Measurements from ENCODE around the gene FLRT1.
A peak's percentile ranks its signal among the peaks of the same experiment; 100 is the strongest.

The FLRT1 gene, protein sequence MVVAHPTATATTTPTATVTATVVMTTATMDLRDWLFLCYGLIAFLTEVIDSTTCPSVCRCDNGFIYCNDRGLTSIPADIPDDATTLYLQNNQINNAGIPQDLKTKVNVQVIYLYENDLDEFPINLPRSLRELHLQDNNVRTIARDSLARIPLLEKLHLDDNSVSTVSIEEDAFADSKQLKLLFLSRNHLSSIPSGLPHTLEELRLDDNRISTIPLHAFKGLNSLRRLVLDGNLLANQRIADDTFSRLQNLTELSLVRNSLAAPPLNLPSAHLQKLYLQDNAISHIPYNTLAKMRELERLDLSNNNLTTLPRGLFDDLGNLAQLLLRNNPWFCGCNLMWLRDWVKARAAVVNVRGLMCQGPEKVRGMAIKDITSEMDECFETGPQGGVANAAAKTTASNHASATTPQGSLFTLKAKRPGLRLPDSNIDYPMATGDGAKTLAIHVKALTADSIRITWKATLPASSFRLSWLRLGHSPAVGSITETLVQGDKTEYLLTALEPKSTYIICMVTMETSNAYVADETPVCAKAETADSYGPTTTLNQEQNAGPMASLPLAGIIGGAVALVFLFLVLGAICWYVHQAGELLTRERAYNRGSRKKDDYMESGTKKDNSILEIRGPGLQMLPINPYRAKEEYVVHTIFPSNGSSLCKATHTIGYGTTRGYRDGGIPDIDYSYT

DNA sequence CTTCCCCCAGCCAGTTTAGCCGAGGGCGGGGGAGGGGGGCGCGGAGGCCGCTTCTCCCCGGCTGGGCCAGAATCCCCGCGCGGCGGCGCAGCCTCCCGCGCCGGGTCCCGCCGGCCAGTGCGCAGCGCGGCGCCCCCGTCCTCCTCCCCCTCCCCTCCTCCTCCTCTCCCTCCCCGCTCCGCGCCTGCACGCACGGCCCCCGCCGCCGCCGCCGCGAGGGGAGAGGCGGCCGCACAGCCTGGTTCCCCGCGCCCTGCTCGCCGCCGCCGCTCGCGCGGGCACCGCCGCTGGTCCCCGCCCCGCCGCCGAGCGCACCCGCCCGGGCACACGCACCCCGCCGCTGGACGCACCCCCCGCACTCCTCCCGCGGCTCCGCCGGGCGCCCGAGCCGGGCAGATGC is at the start of gene FLRT1:
FLRT1 (plus strand) TSS at position 356 of the 400 bp plus-strand sequence. CDS start 80,337 bp downstream, outside the sequence.
- no peak for DNase-seq

DNA sequence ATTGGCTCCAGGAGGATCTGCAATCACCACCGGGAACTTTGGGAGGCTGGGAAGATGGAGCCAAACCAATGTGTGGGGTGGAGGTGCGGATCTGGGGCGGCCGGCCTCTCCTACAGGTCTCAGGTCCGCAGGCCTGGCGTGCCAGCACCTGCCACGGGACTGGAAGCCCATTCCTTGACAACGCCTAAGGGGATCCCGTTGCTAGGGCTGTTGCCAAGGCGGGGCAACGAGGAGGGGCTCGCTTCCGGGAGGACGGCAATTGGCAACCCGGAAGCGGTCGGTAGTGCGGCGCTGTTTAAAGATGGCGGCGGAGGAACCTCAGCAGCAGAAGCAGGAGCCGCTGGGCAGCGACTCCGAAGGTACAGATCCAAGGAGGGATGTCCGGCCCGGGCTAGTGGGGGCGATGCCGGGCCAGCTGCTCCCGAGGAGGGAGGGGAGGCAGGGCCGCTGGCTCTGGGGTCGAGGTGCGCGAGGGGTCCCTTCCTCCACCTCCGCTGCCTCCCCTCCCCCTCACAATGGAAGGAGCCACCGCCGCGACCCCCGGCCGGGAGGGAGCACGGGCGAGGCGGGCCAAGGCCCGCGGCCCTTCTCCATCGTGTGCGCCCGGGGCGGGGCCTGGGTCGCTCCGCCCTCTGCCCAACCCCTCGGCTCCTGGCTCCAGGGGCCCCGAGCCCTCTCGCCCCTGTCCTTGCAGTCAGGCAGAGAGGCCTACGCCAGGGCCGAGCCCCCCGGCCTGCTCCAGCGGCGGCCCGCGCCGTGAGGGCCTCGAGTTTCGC is 49.4 kb upstream of the FLRT1 start, which contains the start of gene OTUB1:
OTUB1 (plus strand) TSS at position 283 of the 776 bp plus-strand sequence; CDS start at position 302, 19 bp downstream.
- peak; percentile 85 for DNase-seq

DNA sequence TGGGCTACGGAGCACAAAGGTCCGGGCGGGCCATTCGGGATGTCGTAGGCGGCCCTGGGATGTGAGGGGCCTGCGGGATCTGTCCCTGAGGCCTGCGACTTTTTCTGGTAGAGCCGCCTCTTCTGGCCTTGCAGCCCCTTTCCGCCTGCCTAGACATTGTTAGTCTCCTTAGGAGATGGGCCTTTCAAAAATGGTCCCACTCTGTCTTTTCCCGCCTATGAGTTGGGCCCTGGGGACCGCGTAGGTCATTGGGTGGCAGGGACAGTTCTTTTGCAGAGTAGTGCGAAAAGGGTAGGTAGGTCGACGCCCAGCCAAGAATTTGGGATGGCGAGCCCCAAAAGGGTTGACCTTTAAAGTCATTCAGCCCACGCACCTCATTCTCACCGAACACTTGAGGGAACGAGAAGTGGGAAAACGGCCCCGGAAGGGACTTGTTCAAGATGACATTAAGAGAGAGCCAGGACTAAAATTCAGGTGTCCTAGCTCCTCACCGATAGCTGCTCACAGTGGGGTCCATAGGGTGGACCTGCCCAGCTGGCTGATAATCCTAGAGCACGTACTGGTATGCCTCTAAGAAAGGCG is 48.7 kb upstream of the FLRT1 start:
- DNase-seq: no peak

DNA sequence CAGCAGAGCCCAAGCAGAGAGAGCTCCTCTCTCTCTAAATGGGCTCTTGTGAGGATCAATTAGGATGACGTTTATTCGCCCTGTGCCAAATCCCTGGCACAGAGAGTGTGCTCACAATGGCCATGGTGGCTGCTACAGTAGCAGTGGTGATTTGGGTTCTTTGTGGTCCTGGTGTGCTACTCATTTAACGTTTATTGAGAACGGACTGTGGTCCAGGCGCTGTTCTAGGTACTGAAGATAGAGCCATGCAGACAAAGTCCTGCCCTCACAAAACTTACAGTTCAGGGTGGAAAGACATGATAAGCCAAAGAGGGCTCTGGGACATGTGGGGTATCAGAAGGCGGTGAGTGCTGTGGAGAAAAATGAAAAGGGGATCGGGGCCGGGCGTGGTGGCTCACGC is 44.2 kb upstream of the FLRT1 start:
- no peak for DNase-seq

DNA sequence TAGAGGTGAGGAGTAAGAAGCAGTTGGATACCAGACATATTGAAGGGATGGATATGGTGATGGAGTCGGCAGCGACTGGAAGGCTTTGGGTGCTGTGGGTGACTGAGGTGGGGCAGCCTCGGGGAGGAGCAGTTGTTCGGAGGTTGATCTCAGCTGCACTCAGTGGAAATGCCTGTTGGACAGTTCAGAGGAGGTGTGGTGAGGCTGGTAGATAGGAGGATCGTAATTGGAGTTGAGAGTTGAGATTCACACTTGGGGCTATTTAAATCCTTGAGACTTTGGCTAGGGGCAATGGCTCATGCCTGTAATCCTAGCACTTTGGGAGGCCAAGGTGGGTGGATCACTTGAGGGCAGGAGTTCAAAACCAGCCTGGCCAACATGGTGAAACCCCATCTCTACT is 42.6 kb upstream of the FLRT1 start:
- no peak for DNase-seq

DNA sequence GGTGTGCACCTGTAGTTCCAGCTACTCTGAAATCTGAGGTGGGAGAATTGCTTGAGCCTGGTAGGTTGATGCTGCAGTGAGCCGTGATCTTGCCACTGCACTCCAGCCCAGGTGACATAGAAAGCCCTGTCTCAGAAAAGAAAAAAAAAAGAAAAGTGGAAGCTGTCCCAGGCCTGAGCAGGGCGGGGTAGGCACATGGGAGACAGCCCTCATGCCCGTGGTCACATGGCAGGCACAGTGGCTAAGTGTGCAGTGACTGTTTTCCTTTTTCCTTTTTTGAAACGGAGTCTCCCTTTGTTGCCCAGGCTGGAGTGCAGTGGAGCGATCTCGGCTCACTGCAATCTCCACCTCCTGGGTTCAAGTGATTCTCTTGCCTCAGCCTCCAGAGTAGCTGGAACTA is 41.7 kb upstream of the FLRT1 start:
- DNase-seq: no peak

DNA sequence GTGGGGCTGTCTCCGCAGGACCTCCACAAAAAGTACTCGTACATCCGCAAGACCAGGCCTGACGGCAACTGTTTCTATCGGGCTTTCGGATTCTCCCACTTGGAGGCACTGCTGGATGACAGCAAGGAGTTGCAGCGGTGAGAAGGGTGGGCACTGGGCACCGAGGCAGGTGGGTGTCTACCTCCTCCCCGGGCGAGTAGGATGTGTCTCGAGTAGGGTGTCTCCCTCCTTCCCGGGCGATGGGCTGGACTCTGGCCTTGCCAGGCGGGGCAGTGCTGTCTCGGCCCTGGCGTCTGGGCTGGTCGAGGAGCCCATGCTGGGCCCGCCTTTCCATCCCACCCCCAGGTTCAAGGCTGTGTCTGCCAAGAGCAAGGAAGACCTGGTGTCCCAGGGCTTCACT is 39.2 kb upstream of the FLRT1 start:
- DNase-seq: no peak

DNA sequence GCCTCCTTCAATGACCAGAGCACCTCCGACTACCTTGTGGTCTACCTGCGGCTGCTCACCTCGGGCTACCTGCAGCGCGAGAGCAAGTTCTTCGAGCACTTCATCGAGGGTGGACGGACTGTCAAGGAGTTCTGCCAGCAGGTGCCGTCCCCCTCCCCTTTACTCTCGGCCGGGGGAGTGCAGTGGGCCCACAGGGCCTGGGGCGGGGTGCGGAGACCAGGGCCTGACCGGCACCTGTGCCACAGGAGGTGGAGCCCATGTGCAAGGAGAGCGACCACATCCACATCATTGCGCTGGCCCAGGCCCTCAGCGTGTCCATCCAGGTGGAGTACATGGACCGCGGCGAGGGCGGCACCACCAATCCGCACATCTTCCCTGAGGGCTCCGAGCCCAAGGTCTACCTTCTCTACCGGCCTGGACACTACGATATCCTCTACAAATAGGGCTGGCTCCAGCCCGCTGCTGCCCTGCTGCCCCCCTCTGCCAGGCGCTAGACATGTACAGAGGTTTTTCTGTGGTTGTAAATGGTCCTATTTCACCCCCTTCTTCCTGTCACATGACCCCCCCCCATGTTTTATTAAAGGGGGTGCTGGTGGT is 38.5 kb upstream of the FLRT1 start:
- DNase-seq: no peak

DNA sequence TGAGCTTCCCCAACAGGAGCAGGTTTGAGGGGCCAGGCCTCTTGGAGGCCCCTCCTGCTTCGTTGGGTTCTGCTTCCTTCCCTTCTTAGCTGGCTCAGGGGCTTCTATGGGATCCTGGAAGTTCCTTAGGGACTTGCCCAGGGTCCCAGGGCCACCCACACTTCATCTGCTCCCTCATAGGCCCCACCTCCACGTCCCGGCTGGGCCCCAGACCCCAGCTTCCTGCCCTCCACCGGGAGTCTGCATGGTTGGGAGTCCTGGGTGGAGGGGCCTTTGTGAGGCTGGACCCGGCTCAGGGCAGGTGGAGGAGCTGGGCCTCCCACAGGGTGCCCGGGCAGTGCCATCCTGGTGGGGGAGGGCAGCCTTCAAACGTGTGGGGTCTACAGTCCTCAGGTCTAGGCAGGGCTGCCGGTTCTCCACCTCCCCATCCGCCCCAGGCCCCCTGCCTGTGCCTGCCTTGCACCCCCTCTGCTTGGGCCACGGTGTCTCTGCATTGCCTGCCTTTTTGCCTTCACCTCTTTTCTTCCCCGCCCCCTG is 37.9 kb upstream of the FLRT1 start:
- DNase-seq: no peak

DNA sequence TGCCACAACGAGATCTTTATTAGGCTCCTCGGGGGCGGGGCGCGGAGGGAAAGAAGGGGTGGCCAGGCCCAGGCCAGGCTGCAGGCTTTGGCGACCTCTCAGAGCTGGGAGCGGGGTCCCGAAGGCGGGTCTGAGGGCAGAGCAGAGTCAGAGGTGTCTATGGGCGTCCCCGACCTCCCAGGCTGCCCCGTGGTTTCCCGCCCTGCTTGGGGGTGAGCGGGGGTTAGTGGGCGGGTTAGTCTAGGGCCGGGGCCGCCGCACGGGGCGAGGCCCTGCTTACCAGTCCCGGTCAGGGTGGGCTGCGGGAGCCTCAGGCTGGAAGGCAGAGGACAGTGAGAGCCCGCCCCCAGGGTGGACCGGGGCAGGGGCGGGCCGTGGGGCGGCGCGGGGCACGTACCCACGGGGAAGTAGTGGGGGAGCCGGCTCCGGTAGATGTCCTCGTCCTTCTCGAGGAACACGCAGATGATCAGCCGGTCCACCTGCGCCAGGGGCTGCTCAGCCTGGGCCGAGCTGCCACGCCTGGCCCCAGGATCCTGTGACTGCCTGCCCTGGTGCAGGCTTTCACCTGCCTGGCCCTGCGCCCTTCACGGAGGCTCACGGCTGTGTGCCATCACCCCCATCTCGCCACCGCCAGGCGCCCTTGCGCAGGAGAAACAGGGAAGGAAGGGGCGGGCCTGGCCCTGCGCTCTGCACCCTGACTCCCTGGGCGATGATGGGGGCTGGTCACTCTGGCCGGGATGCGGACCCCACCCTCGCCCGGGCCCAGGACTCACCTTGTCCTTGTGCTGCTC is 37.0 kb upstream of the FLRT1 start:
- DNase-seq: no peak

DNA sequence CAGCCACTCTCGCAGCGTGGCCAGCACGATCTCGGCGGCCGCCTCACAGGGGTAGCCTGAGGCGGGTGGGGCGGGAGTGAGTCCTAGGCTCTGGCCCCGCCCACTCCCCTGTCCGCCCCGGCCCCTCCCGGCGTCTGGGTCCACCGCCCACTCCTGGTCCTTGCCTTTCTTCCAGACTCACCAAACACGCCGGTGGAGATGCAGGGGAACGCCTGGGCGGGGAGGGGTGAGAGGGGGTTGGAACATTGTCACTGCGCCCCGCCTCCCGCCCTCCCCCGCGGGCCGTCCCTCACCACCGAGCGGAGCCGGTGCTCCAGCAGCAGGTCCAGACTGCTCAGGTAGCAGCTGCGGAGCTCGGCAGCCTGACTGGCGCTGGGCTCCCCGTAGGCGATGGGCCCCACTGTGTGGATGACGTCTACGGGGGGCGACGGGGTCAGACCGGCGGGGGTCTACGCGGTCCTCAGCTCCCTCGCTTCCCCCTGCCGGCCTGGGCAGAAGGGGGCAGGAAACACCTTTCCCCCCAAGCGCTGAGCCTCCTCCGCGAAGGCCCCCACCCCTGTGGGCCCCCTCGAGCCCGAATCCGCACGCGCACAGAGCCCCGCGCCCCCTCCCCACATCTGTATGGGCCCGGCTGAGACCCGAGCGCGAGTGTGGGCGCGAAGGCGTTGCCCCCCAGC is 36.2 kb upstream of the FLRT1 start:
- peak; percentile 62 for DNase-seq

DNA sequence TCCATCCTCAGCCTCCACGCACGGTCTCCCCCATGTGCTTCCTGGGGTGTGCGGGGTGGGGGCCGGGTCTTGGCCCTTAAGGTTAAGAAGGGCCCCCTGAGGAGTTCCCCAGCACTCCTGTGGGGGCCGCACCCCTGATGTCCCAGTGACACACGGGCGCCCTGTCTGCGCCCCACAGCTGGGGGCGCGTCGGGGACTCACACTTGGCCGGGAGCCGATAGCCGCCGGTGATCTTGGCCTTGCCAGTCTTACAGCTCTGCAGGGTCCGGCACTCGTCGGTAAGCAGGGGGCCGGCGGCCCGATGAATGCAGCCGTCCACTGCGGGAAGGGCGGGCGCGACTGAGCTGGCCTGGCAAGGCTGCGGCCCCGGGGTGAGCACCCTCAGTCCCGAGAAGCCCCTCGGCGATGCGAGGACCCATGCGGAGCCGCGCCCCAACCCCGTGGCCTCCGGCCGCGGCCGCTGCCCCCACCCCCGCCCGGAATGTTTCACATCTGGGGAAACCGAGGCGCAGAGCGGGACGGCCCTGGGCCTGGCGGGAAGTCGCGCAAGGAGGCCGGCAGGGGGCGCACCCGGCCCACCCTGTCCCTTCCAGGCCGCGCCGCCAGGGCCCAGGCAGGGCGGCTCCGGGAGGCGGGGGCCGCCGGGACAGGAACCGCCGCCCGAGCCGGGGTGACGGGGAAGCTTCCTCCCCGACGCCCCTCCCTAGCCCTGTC is 35.5 kb upstream of the FLRT1 start:
- DNase-seq: peak; percentile 62

DNA sequence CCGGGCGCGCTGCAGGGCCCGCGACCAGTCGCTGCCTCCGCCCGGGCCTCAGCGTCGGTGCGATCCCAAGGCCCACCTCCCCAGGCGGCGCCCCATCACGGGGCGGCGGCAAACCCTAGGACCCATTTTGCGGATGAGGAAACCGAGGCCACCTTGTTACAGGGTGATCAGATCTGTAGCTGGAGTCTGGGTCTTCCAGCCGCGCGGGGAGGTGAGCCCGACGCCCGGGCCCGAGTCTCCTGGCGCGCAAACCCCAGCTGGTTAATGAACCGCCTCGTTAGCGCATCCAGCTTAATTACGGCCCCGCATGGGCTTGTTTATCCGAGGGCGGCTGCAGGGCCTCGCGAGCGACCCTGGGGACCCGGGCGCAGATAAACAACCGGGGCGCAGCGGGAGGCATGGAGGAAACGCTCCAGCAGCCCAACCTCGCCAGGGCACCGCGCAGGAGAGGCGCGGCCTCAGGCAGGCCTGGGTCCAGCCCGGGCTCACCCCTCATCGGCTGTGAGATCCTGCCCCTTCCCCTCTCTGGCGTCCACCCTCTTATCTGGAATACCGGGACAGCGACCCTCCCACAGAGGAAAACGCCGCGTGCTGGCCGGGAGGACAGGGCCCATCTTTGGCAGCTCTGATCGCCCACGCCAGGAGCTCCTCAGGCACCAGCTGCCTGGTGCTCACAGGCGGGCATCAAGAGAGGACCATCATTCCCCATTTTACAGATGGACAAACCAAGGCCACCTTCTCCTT is 34.8 kb upstream of the FLRT1 start:
- no peak for DNase-seq

DNA sequence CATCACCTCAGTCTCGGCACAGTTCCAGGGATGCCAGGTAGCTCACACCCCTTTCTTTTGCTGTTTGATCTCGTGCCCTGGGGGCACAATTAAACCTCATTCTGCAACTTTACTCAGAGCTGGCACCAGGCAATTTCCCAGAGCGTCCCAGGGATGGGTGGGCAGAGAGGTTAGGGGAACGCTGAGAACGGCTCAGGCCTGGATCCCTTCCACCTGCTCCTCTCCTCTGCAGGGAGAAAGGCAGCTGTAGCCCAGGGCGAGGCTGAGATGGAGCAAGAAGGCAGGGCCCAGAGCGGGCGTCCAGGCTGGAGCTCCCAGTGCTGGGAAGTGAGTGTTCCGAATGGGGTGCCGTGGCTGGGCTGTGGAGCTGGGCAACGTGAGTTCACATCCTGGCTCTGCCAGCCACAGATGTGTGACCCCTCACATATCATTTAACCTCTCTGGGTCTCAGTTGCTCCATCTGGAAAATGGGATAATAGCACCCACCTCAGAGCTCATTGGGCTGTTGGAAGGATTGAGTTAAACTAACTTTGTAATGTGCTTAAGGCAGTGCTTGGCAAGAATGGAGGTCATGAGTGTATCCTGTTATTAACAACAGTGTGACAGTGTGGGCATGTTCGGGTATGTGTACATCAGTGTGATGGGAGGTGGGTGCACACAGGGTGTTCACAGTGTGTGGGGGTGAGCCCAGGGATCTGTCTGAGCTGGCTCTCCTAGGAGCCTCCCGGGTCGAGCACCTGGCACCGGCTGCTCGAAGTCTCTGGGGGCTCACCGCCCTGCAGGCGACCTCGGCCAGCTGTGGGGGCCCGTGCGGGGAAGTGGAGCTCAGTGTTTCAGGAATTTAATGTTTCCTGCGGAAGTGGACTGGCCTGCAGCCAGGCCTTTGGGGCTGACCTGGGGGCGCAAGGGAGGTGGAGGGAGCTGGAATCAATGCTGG is 34.0 kb upstream of the FLRT1 start:
- no peak for DNase-seq

DNA sequence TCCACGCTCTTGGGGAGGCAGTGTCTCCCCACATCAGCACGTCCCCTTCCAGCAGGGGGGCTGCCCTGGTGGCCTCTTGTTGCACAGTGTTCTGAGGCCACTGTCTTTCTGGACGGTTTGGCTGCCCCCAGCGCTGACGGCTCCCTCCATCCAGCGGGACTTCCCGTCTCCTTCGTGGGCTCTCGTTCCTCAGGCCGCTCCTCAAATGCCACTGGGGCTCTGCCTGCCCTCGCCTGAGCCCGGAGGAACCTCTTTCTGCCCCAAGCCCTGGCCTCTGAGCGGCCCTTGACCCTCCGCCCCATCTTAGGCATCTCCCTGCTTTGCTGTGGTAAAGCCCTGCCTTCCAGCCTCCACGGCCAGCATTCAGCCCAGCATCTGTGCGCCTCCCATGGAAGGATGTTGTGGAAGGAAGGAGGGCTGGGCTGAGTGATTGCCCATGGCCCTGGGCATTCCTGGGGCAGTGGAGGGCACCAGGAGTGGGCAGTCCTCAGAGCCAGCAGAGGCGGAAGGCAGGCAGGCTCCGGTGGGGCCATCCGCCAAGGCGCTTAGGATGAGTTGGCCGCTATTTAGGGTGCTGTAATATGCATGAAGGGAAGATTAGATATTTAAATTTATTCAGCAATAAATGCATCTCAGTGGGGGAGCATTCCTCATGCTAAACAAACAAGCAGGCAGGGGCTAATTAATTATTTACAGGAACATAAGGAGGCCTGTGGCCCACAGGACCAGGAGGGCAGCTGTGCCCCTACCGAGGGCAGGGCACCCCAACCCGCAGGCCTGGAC is 31.7 kb upstream of the FLRT1 start:
- DNase-seq: no peak

DNA sequence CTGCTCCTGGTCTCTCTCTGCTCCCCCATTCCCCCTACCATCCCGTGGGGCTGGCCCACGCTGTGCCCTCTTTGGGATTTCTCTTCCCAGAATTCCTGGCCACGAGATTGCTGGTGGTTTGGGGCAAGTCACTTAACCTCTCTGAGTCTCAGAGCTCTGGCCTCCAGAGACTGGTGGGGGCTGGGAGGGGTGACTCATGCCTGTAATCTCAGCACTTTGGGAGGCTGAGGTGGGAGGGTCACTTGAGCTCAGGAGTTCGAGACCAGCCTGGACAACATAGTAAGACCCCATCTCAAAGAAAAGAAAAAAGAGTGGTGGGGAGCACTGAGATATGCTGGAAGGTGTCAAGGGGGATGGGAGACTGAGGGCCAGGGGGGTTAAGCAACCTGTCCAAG is 31.1 kb upstream of the FLRT1 start:
- DNase-seq: no peak

DNA sequence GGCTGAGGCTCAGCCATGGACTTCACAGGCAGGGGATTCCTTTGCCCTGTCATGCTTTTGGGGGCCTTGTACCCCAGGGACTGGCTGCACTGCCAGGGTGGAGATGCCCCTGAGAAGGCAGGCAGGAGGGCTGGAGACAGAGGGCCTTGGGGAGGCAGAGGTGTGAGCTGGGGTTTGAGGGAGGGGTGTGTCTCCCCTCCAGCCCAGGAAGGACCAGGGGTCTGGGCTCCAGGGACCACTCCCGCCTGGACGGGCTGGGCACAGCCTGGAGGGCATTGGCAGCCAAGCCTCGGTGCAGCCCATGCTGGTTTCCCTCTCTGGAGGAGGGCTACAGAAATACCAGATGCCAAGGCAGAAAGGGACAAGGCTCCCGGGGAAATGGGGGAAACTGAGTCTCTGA is 30.0 kb upstream of the FLRT1 start:
- DNase-seq: no peak

DNA sequence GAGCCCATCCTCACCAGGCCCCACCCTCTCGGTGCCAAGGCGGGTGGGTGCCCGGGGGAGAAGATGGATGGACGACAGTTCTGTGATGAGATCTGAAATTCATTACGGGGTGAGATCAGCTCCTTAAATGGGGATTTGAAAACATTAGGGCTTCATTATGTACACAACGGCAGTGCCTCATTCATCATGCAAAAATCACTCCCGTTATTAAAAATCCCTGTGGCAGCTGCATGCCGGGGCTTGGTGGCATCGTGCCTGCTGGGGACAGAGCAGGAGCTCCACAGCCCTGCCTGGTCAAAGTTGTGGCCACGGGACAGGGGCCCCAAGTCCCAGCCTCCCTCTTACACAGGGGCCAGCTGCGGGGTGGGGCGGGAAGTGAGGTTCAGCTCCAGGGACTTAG is 29.3 kb upstream of the FLRT1 start:
- DNase-seq: no peak
